ENCODE measurements around the gene ADGRA1. TPM values are rescaled to one million over a fixed set of nuclear protein-coding genes. Genes with fewer than 3 reads are reported as not detected.

ADGRA1 gene
- total and polyA plus RNA-seq, 2 of the 8 experiments (the other 6 are each of a cell fraction or from before 2014, with no cell fraction given) = 0.17 to 0.21 TPM

DNA sequence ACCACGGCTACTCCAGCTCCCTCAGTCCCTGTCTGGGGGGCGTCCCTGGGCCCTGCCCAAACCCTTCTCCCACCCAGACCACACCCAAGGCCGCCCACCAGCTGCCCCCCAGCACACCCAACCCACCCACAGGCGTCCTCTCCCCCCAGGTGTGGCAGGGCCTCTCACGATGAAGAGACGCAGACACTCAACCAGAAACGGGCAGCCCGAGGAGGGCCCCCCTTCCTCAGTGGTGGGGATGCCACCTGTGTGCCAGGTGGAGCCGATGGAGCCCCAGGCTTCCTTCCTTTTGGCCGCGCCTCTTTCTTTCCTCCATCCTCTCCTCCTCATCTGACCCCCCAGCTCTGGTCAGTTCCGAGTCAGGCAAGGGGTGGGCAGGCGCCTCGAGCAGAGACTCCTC lies 28.7 kb downstream of the ADGRA1 start:
- Histone ChIP-seq H3K18ac (ENCODE audit: extremely low read depth, low read length) (no peak overlapping the region), H2AK5ac (ENCODE audit: low read depth, low read length) (no peak overlapping the region), H4K91ac (replicated peaks; ENCODE audit: insufficient read length, low read length) (no peak overlapping the region), H2AFZ (ENCODE audit: low read length) (no peak overlapping the region), H3K4me2 (ENCODE audit: insufficient read depth in 1 of 2, low read depth in 2 of 2, low read length in 2 of 2) (no peak overlapping the region), H3K23ac (ENCODE audit: insufficient read length) (no peak overlapping the region), H3K56ac (replicated peaks; ENCODE audit: insufficient read length, low read depth, low read length) (no peak overlapping the region), H4K5ac (ENCODE audit: insufficient read length, low read depth, low read length) (no peak overlapping the region), H2BK120ac (replicated peaks; ENCODE audit: low read depth, low read length) (no peak overlapping the region), H3K4me3 (ENCODE audit: extremely low read depth in 1 of 4, insufficient read depth in 2 of 4, low read depth in 3 of 4, low read length in 4 of 4) (no peak overlapping the region), H3K4ac (replicated peaks; ENCODE audit: insufficient read length, low read depth, low read length) (no peak overlapping the region), H3K79me2 (ENCODE audit: control insufficient read depth in 1 of 2, insufficient read depth in 2 of 2, low read length in 2 of 2) (no peaks in the 10 kb centered on the region), H3K9me3 (ENCODE audit: insufficient read depth in 2 of 2, low read depth in 1 of 2, low read length in 1 of 2) (peaks cover 7 to 8% of the 10 kb centered on the region in 2 experiments; a peak in 2 of 4 replicates), H3K23me2 (ENCODE audit: low read depth, low read length) (peaks cover 3% of the 10 kb centered on the region; the same call in 1 of the 2 replicates), H3K27ac (ENCODE audit: low read depth, low read length) (no peak overlapping the region), H3K27me3 (replicated peaks in 1 of 4; ENCODE audit: control insufficient read depth in 3 of 4, extremely low read depth in 1 of 4, insufficient read depth in 3 of 4, low read length in 3 of 4) (no peaks in the 10 kb centered on the region; a peak in 1 of 7 replicates), H2BK20ac (ENCODE audit: low read length) (no peak overlapping the region), H3K4me1 (replicated peaks in 1 of 4; ENCODE audit: control insufficient read depth in 3 of 4, insufficient read depth in 4 of 4, low read length in 3 of 4) (peaks cover 0 to 3% (median 2%) of the 10 kb centered on the region in 4 experiments; a peak in 3 of 7 replicates), H2BK12ac (ENCODE audit: low read depth, low read length) (no peak overlapping the region), H4K20me1 (replicated peaks in 1 of 2; ENCODE audit: control insufficient read depth in 1 of 2, insufficient read depth in 2 of 2, low read length in 2 of 2) (peaks cover 0 to under 1% of the 10 kb centered on the region in 2 experiments), H3K14ac (ENCODE audit: insufficient read length) (no peak overlapping the region), H4K8ac (ENCODE audit: extremely low read depth, insufficient read depth, low read length) (no peak overlapping the region), H3K36me3 (ENCODE audit: control insufficient read depth in 2 of 4, insufficient read depth in 4 of 4, low read length in 3 of 4) (peaks cover 0 to 2% (median 0%) of the 10 kb centered on the region in 4 experiments; a peak in 1 of 8 replicates), H3K9ac (replicated peaks in 1 of 4; ENCODE audit: extremely low read depth in 1 of 4, low read depth in 3 of 4, low read length in 3 of 4) (no peak overlapping the region), H2BK5ac (ENCODE audit: low read depth, low read length) (no peak overlapping the region), H3K79me1 (ENCODE audit: low read depth, low read length) (no peaks in the 10 kb centered on the region), H2BK15ac (ENCODE audit: low read length) (no peak overlapping the region)
- DNase-seq (ENCODE audit: low read depth in 1 of 2, low spot score in 2 of 2) (no peak), FAIRE-seq (no peak)
- 80% methylated on average over 11 of the region's 14 CpGs; no CpG with 5 or more reads in 1 of the 2 experiments for WGBS, 2 experiments (ENCODE audit: extremely low coverage in 1 of 2, insufficient coverage in 1 of 2, insufficient read length in 1 of 2, insufficient replicate concordance in 2 of 2, low coverage in 1 of 2, low lambda C conversion rate in 2 of 2, missing lambda C conversion rate in 1 of 2)
- POLR2A ChIA-PET (ENCODE audit: partially characterized antibody) = no interaction called here
- CTCF ChIA-PET (ENCODE audit: partially characterized antibody) = interaction anchor here (0.9 to 4.7 kb wide), 6 partner anchors 8 to 276 kb away, joined by 3 to 19 read pairs (median 4); no protein-coding TSS in a partner anchor
- TF ChIP-seq ASH2L (IDR thresholded peaks at IDR 0.05; ENCODE audit: low read length) (no peak), CEBPB (IDR thresholded peaks at IDR 0.05; ENCODE audit: low read depth, low read length) (no peak), SP4 (IDR thresholded peaks at IDR 0.05; ENCODE audit: low read length) (no peak), SIRT6 (IDR thresholded peaks at IDR 0.05; ENCODE audit: low read length) (no peak), SIX5 (IDR thresholded peaks at IDR 0.05; ENCODE audit: low read depth, low read length) (no peak), ATF2 (IDR thresholded peaks at IDR 0.05; ENCODE audit: low read length) (no peak), EZH2 (IDR thresholded peaks at IDR 0.05; ENCODE audit: low read depth, low read length, severe bottlenecking) (no peak), CBX5 (IDR thresholded peaks at IDR 0.05; ENCODE audit: low read depth, low read length) (no peak), YY1 (IDR thresholded peaks at IDR 0.05; ENCODE audit: low read depth, low read length) (no peak), E2F6 (IDR thresholded peaks at IDR 0.05) (no peak), SP1 (IDR thresholded peaks at IDR 0.05; ENCODE audit: low read depth, low read length) (no peak), JUN (IDR thresholded peaks at IDR 0.05; ENCODE audit: low read depth, low read length) (no peak), SP2 (IDR thresholded peaks at IDR 0.05; ENCODE audit: low read length) (no peak)
